Natural killer cell (primary cell): ENCODE results near the gene YTHDF1. TPM values are rescaled to one million over a fixed set of nuclear protein-coding genes. Genes with fewer than 3 reads are reported as not detected.
A peak's percentile ranks its signal among the peaks of the same experiment; 100 is the strongest.

Source experiments
- ATAC-seq, 3 donors: fragments of 150-1000 bp in 2 of 3; fragments of 200-7000 bp in 1 of 3; cut with Tn5 transposase; 1 replicate in 1 of 3; 2 replicates in 2 of 3; pipeline ENCODE4 v1.10.0; 2021; ENCODE audit warnings: mild to moderate bottlenecking in 2 of 3, moderate library complexity in 2 of 3
- DNase-seq, 2 donors: peaks; one replicate each; pipeline versions ENCODE4 v3.0.0 to v3.0.0-alpha.2; 2013 to 2021; ENCODE audit warnings: mixed read lengths in 1 of 2
- H3K27ac ChIP-seq: one replicate; pipeline ENCODE4 v1.5.1; 2013; ENCODE audit warnings: mild to moderate bottlenecking, low read length
- H3K27me3 ChIP-seq: one replicate; pipeline ENCODE4 v1.6.1; 2013; ENCODE audit warnings: low read length; ENCODE audit not compliant: control insufficient read depth, insufficient read depth
- H3K36me3 ChIP-seq: one replicate; pipeline ENCODE4 v1.6.1; 2013; ENCODE audit warnings: low read length; ENCODE audit not compliant: control insufficient read depth, insufficient read depth
- H3K4me1 ChIP-seq: one replicate; pipeline ENCODE4 v1.6.1; 2013; ENCODE audit warnings: low read length; ENCODE audit not compliant: control insufficient read depth, insufficient read depth
- H3K4me3 ChIP-seq: one replicate; pipeline ENCODE4 v1.5.1; 2013; ENCODE audit warnings: low read length
- H3K9me3 ChIP-seq: one replicate; pipeline ENCODE4 v1.6.1; 2013; ENCODE audit warnings: low read length; ENCODE audit not compliant: control insufficient read depth, insufficient read depth
- H3K27ac Mint-ChIP-seq, 2 donors: one replicate each; pipeline ENCODE4 v1.8.0; 2022; ENCODE audit warnings: mild to moderate bottlenecking in 2 of 2, mixed read lengths in 2 of 2, moderate library complexity in 1 of 2
- H3K27me3 Mint-ChIP-seq, 2 donors: one replicate each; pipeline ENCODE4 v1.8.0; 2022; ENCODE audit warnings: low read depth in 2 of 2, mixed read lengths in 2 of 2
- H3K36me3 Mint-ChIP-seq: one replicate; pipeline ENCODE4 v1.8.0; 2022; ENCODE audit warnings: mixed read lengths
- H3K4me1 Mint-ChIP-seq, 2 donors: one replicate each; pipeline ENCODE4 v1.8.0; 2022; ENCODE audit warnings: mixed read lengths in 2 of 2
- H3K4me3 Mint-ChIP-seq: one replicate; pipeline ENCODE4 v1.8.0; 2022; ENCODE audit warnings: mild to moderate bottlenecking, moderate library complexity, mixed read lengths
- H3K9me3 Mint-ChIP-seq, 2 donors: one replicate each; pipeline ENCODE4 v1.8.0; 2022; ENCODE audit warnings: mixed read lengths in 2 of 2
- CTCF ChIP-seq: fragments of 200-600 bp; IDR thresholded peaks from one replicate; pipeline ENCODE4 v1.8.0; 2022; ENCODE audit warnings: antibody characterized with exemption
- WGBS: methylation state at CpG from one replicate; pipeline ENCODE4 v1.1.7; 2013; ENCODE audit warnings: missing lambda C conversion rate; ENCODE audit not compliant: insufficient coverage; 5-methylcytosine and 5-hydroxymethylcytosine counted together
- intact Hi-C: fragments of 100-400 bp; cut with micrococcal nuclease; formaldehyde crosslinking; loops from one replicate; pipeline ENCODE4 v1.14.2; 2022
- total RNA-seq, 4 donors: library from RNA; stranded (reverse); fragments of 120-200 nt in 1 of 4; gene quantifications; one replicate each; pipeline versions ENCODE4 v1.2.3 to v1.2.4, GENCODE V29; 2013 to 2022

YTHDF1 gene
- total RNA-seq, 3 donors from 2014 or later (not counting 1 experiment from before 2014, with no cell fraction given), result 39.1 to 43.1 (median 41.0) TPM

GRCh38 chr20:63254232-63254605 lies 38.3 kb upstream of the YTHDF1 start, which contains the start of gene NKAIN4:
Gene NKAIN4 (minus strand): TSS chr20:63254463. CDS start chr20:63254450, 13 bp downstream.
- DNase-seq, result no peak
- intact Hi-C loops, result no loop called here
- no peak within 1 kb of the TSS for H3K27ac ChIP-seq
- H3K27me3 Mint-ChIP-seq, result peaks cover 34 to 36% of the 10 kb centered on the region in 2 donors
- TF ChIP-seq CTCF, result no peak
- no peak within 1 kb of the TSS for H3K4me3 ChIP-seq
- WGBS, result 3% methylated on average over 42 of the region's 46 CpGs
- ATAC-seq, result no peak
- no peaks in the 10 kb centered on the region for H3K36me3 ChIP-seq
- no peaks in the 10 kb centered on the region for H3K4me1 Mint-ChIP-seq
- no peaks in the 10 kb centered on the region for H3K36me3 Mint-ChIP-seq
- no peaks in the 10 kb centered on the region for H3K9me3 ChIP-seq
- H3K27me3 ChIP-seq, result peaks cover 20% of the 10 kb centered on the region
- peaks cover 4% of the 10 kb centered on the region for H3K4me1 ChIP-seq
- no peak within 1 kb of the TSS for H3K4me3 Mint-ChIP-seq
- no peak within 1 kb of the TSS for H3K27ac Mint-ChIP-seq
- no peaks in the 10 kb centered on the region for H3K9me3 Mint-ChIP-seq

- intact Hi-C loops, result no loop called here
- Mint-ChIP-seq H3K9me3 (no peaks in the 10 kb centered on the region), H3K4me3 (no peak overlapping the region), H3K36me3 (no peaks in the 10 kb centered on the region), H3K27ac (no peak overlapping the region), H3K27me3 (peaks cover 35 to 40% of the 10 kb centered on the region in 2 donors), H3K4me1 (no peaks in the 10 kb centered on the region)
- Histone ChIP-seq H3K27ac (no peak overlapping the region), H3K36me3 (no peaks in the 10 kb centered on the region), H3K4me1 (peaks cover 4% of the 10 kb centered on the region), H3K4me3 (no peak overlapping the region), H3K27me3 (peaks cover 20% of the 10 kb centered on the region), H3K9me3 (no peaks in the 10 kb centered on the region)
- DNase-seq (peak in 1 of 2 donors; percentile 11), ATAC-seq (no peak)
- no peak for TF ChIP-seq CTCF
- WGBS, result 2% methylated on average over 89 of the region's 89 CpGs
Observed at GRCh38 chr20:63253438-63254231, 37.7 kb upstream of the YTHDF1 start.

- Histone ChIP-seq H3K9me3 (no peaks in the 10 kb centered on the region), H3K27me3 (peaks cover 20% of the 10 kb centered on the region), H3K36me3 (no peaks in the 10 kb centered on the region), H3K4me1 (peaks cover 4% of the 10 kb centered on the region), H3K27ac (no peak overlapping the region), H3K4me3 (no peak overlapping the region)
- H3K9me3 Mint-ChIP-seq, result no peaks in the 10 kb centered on the region
- intact Hi-C loops, result no loop called here
- DNase-seq (no peak), ATAC-seq (no peak)
- 11% methylated on average over 16 of the region's 16 CpGs for WGBS
- H3K36me3 Mint-ChIP-seq, result no peaks in the 10 kb centered on the region
- H3K4me3 Mint-ChIP-seq, result peak overlapping the region; percentile 28
- TF ChIP-seq CTCF, result no peak
- H3K27me3 Mint-ChIP-seq, result peaks cover 39 to 41% of the 10 kb centered on the region in 2 donors
- no peak overlapping the region for H3K27ac Mint-ChIP-seq
- no peaks in the 10 kb centered on the region for H3K4me1 Mint-ChIP-seq
Observed at GRCh38 chr20:63253065-63253437, 37.1 kb upstream of the YTHDF1 start.
